Measurements from ENCODE around the gene F7. TPM values are rescaled to one million over a fixed set of nuclear protein-coding genes. Genes with fewer than 3 reads are reported as not detected.

The F7 gene
- total and polyA plus RNA-seq, 2 of the 4 experiments (the other 2 are of a cell fraction), result under 0.01 to 0.07 TPM

- no peaks in the 10 kb centered on the region for H3K9me3 ChIP-seq (ENCODE audit: control insufficient read depth, insufficient read depth, low read length)
- intact Hi-C loops (cut with micrococcal nuclease) (no loop called here), dilution Hi-C loops (cut with HindIII; ENCODE audit: low sequenced_read_pairs, unreplicated experiment) (no loop called here), in situ Hi-C loops (cut with MboI; ENCODE audit: low sequenced_read_pairs) (no loop called here)
- H2BK15ac ChIP-seq (ENCODE audit: low read depth, low read length), result no peak within 1 kb of the TSS
- no peak within 1 kb of the TSS for H2BK5ac ChIP-seq (ENCODE audit: low read depth, low read length, poor library complexity, severe bottlenecking)
- peak within 1 kb of the TSS; percentile 44 for H2AK9ac ChIP-seq (replicated peaks; ENCODE audit: low read depth, low read length, poor library complexity)
- peak within 1 kb of the TSS; percentile 66 for H3K4ac ChIP-seq (ENCODE audit: low read depth, low read length)
- no peaks in the 10 kb centered on the region for H4K20me1 ChIP-seq (ENCODE audit: insufficient read depth, low read length)
- ATAC-seq (ENCODE audit: low read depth) (peak; percentile 100), DNase-seq (peak; percentile 75)
- no peaks in the 10 kb centered on the region for H3K79me1 ChIP-seq (ENCODE audit: low read depth in 1 of 2, low read length in 2 of 2)
- POLR2A ChIA-PET (ENCODE audit: unreplicated experiment), result no interaction called here
- WGBS, 2 experiments (ENCODE audit: extremely low coverage in 2 of 2, insufficient read length in 1 of 2), result 30% methylated on average over 6 of the region's 23 CpGs; no CpG with 5 or more reads in 1 of the 2 experiments
- peak within 1 kb of the TSS; percentile 94 for H2AFZ ChIP-seq (replicated peaks; ENCODE audit: low read length, poor library complexity)
- peak within 1 kb of the TSS; percentile 2; the same call in 1 of the 2 replicates for H2BK120ac ChIP-seq (ENCODE audit: low read depth, low read length)
- CTCF ChIA-PET, result no interaction called here
- H2AK5ac ChIP-seq (ENCODE audit: low read depth, low read length), result peak within 1 kb of the TSS; percentile 51
- no peak for TF ChIP-seq CHD1 (IDR thresholded peaks at IDR 0.05; ENCODE audit: low read depth, low read length)
- peak; percentile 20; the same call in 1 of the 2 replicates for TF ChIP-seq MAZ (IDR thresholded peaks at IDR 0.05; ENCODE audit: borderline replicate concordance, low read depth, low read length)
- H3K18ac ChIP-seq (ENCODE audit: low read depth, low read length), result no peak within 1 kb of the TSS
- peak within 1 kb of the TSS; percentile 42 to 55; a peak in 3 of 4 replicates for H4K8ac ChIP-seq (ENCODE audit: low read depth in 2 of 2, low read length in 2 of 2)
- H4K91ac ChIP-seq (ENCODE audit: insufficient read depth, low read depth, low read length), result peak within 1 kb of the TSS; percentile 15
- peak within 1 kb of the TSS; percentile 26 for H3K9ac ChIP-seq (ENCODE audit: low read depth, low read length)
- H3K23ac ChIP-seq (ENCODE audit: low read depth, low read length), result peak within 1 kb of the TSS; percentile 12; the same call in 1 of the 2 replicates
- H3K4me3 ChIP-seq (ENCODE audit: insufficient read depth, low read depth, low read length), result peak within 1 kb of the TSS; percentile 44
- H4K5ac ChIP-seq (ENCODE audit: low read depth, low read length), result peak within 1 kb of the TSS; percentile 31
- BruUV-seq (replicated peaks), result no TSS peak
- H3K14ac ChIP-seq (replicated peaks; ENCODE audit: low read depth, low read length), result 0 out of 2 replicates have a peak within 1 kb of the TSS, but pooled peaks have one; percentile 19
- H2BK20ac ChIP-seq (ENCODE audit: low read depth, low read length), result no peak within 1 kb of the TSS
- H3K56ac ChIP-seq (ENCODE audit: extremely low read depth, insufficient read depth, low read length), result no peak within 1 kb of the TSS
- peaks cover 2% of the 10 kb centered on the region; the same call in 1 of the 2 replicates for H3K27me3 ChIP-seq (ENCODE audit: control insufficient read depth, insufficient read depth, low read length)
- H3K27ac ChIP-seq (ENCODE audit: insufficient read depth, low read length), result peak within 1 kb of the TSS; percentile 0; the same call in 1 of the 2 replicates
- H3K4me1 ChIP-seq (ENCODE audit: control insufficient read depth, insufficient read depth, low read length), result peaks cover 3% of the 10 kb centered on the region; the same call in 1 of the 2 replicates
- peaks cover 11% of the 10 kb centered on the region; the same call in 1 of the 2 replicates for H3K9me1 ChIP-seq (ENCODE audit: insufficient read depth, low read length)
- H3K36me3 ChIP-seq (ENCODE audit: control insufficient read depth, insufficient read depth, low read length), result no peaks in the 10 kb centered on the region
- peak within 1 kb of the TSS; percentile 65 for H3K4me2 ChIP-seq (ENCODE audit: low read depth, low read length)
Measured at GRCh38 chr13:113122550-113123225, 17.1 kb downstream of the F7 start, which contains the start of gene F10. F10 (plus strand) TSS chr13:113122799; CDS start chr13:113122856, 57 bp downstream.
